ENCODE results near the gene APOD. TPM values are rescaled to one million over a fixed set of nuclear protein-coding genes. Genes with fewer than 3 reads are reported as not detected.

The APOD gene
- total RNA-seq, 2 donors from 2014 or later: not detected

GRCh38 chr3:195587824-195588223 lies 4.1 kb upstream of the APOD start:
- no peak for DNase-seq
- Mint-ChIP-seq H3K36me3 (ENCODE audit: low read depth) (no peaks in the 10 kb centered on the region), H3K27ac (no peak overlapping the region), H3K4me3 (no peak overlapping the region), H3K9me3 (no peaks in the 10 kb centered on the region), H3K4me1 (peaks cover 4% of the 10 kb centered on the region), H3K27me3 (ENCODE audit: insufficient read depth) (no peaks in the 10 kb centered on the region)
- H3K4me3 ChIP-seq (ENCODE audit: low read length): no peak overlapping the region
- H3K9ac ChIP-seq (ENCODE audit: extremely low read depth, low read length, poor library complexity, severe bottlenecking): no peak overlapping the region
- H3K9me3 ChIP-seq (ENCODE audit: control insufficient read depth, low read length): peaks cover 22% of the 10 kb centered on the region
- no peaks in the 10 kb centered on the region for H3K27me3 ChIP-seq (ENCODE audit: control insufficient read depth, insufficient read depth, low read length, poor library complexity, severe bottlenecking)
- no peak for TF ChIP-seq CTCF (conservative IDR thresholded peaks at IDR 0.05)
- H3K27ac ChIP-seq (ENCODE audit: low read depth, low read length): no peak overlapping the region
- H3K4me1 ChIP-seq (ENCODE audit: control insufficient read depth, insufficient read depth, low read length): no peaks in the 10 kb centered on the region
- H3K36me3 ChIP-seq (ENCODE audit: control insufficient read depth, insufficient read depth, low read length): no peaks in the 10 kb centered on the region
- 86 to 90% methylated on average over 2 to 5 of the region's 5 CpGs for WGBS, 2 experiments (ENCODE audit: insufficient coverage in 1 of 2, insufficient read length in 1 of 2)

GRCh38 chr3:195587406-195587805 lies 3.7 kb upstream of the APOD start:
- no peak overlapping the region for H3K27ac Mint-ChIP-seq
- no peaks in the 10 kb centered on the region for H3K27me3 Mint-ChIP-seq (ENCODE audit: insufficient read depth)
- no peaks in the 10 kb centered on the region for H3K4me1 ChIP-seq (ENCODE audit: control insufficient read depth, insufficient read depth, low read length)
- no peaks in the 10 kb centered on the region for H3K36me3 ChIP-seq (ENCODE audit: control insufficient read depth, insufficient read depth, low read length)
- H3K27me3 ChIP-seq (ENCODE audit: control insufficient read depth, insufficient read depth, low read length, poor library complexity, severe bottlenecking): no peaks in the 10 kb centered on the region
- H3K4me3 ChIP-seq (ENCODE audit: low read length): no peak overlapping the region
- no peak for DNase-seq
- no peak for TF ChIP-seq CTCF (conservative IDR thresholded peaks at IDR 0.05)
- WGBS, 2 experiments (ENCODE audit: insufficient coverage in 1 of 2, insufficient read length in 1 of 2): 100% methylated on average over 4 of the region's 4 CpGs; no CpG with 5 or more reads in 1 of the 2 experiments
- H3K36me3 Mint-ChIP-seq (ENCODE audit: low read depth): no peaks in the 10 kb centered on the region
- H3K9me3 ChIP-seq (ENCODE audit: control insufficient read depth, low read length): peaks cover 22% of the 10 kb centered on the region
- H3K9ac ChIP-seq (ENCODE audit: extremely low read depth, low read length, poor library complexity, severe bottlenecking): no peak overlapping the region
- no peak overlapping the region for H3K27ac ChIP-seq (ENCODE audit: low read depth, low read length)
- H3K4me1 Mint-ChIP-seq: peaks cover 4% of the 10 kb centered on the region
- H3K9me3 Mint-ChIP-seq: no peaks in the 10 kb centered on the region
- no peak overlapping the region for H3K4me3 Mint-ChIP-seq

- H3K9ac ChIP-seq (ENCODE audit: extremely low read depth, low read length, poor library complexity, severe bottlenecking): no peak overlapping the region
- no peak for DNase-seq
- Mint-ChIP-seq H3K4me1 (peaks cover 4% of the 10 kb centered on the region), H3K9me3 (no peaks in the 10 kb centered on the region), H3K4me3 (no peak overlapping the region), H3K27me3 (ENCODE audit: insufficient read depth) (no peaks in the 10 kb centered on the region), H3K36me3 (ENCODE audit: low read depth) (no peaks in the 10 kb centered on the region), H3K27ac (no peak overlapping the region)
- no peaks in the 10 kb centered on the region for H3K27me3 ChIP-seq (ENCODE audit: control insufficient read depth, insufficient read depth, low read length, poor library complexity, severe bottlenecking)
- H3K4me1 ChIP-seq (ENCODE audit: control insufficient read depth, insufficient read depth, low read length): no peaks in the 10 kb centered on the region
- H3K4me3 ChIP-seq (ENCODE audit: low read length): no peak overlapping the region
- H3K9me3 ChIP-seq (ENCODE audit: control insufficient read depth, low read length): peaks cover 10% of the 10 kb centered on the region
- no peak for TF ChIP-seq CTCF (conservative IDR thresholded peaks at IDR 0.05)
- H3K27ac ChIP-seq (ENCODE audit: low read depth, low read length): no peak overlapping the region
- H3K36me3 ChIP-seq (ENCODE audit: control insufficient read depth, insufficient read depth, low read length): no peaks in the 10 kb centered on the region
- WGBS, 2 experiments (ENCODE audit: insufficient coverage in 1 of 2, insufficient read length in 1 of 2): 88 to 91% methylated on average over 1 to 4 of the region's 4 CpGs
These were observed 767 bp upstream of the APOD start for GRCh38 chr3:195584543-195584870.
